GM18502 (cell line): ENCODE data around the gene CD2AP.
"Not testable (repeated sequence)": the region's sequence is repeated elsewhere in the genome, so short reads cannot be mapped to it uniquely, and the experiment has no call there.

Experiments used
- ATAC-seq: cut with Tn5 transposase; IDR thresholded peaks from one replicate; pipeline ENCODE4 v1.9.1; 2021; ENCODE audit warnings: mild to moderate bottlenecking; ENCODE audit not compliant: unreplicated experiment, poor library complexity

Gene CD2AP

DNA sequence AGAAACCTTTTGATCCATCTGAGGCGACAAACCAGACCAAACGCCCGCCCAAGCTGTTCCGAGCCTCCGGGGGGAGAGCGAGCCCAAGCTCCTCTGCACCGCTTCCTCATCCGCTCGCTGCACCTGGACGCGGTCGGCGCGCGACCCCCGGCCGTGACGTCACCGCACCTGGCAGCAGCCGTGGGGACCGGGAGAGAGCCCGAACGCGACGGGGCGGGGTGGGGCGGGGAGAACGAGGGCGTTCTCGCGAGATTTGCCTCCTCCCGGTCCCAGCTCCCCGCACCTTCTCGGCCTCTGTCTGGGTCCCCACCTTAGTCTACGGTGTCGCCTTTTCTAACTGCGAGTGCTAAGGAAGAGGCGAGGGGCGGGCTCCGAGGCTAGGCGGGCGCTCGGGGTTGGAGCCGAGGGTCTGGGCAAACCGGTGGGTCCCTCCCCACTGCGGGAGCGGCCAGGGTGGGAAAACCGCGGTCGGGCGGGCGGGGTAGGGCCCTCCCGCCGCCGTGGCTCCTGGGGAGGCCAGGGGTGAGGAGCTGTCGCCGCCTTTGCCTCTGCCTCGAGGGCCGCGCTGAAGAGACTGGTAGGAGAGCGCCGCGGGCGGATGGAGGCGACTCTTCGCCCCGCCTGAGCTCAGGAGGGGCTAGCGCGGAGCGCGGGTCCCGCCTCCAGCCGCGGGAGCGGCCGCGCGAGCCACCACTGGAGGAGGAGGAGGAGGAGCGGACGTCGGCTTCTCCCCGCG lies at the start of gene CD2AP:
TSS of gene CD2AP (plus strand) at position 293 of the 736 bp plus-strand sequence. CDS start 456 bp downstream, outside the sequence.
- ATAC-seq: peak; percentile 84

GRCh38 chr6:47428288-47428687 lies 49.3 kb upstream of the CD2AP start:
- ATAC-seq: no peak

DNA sequence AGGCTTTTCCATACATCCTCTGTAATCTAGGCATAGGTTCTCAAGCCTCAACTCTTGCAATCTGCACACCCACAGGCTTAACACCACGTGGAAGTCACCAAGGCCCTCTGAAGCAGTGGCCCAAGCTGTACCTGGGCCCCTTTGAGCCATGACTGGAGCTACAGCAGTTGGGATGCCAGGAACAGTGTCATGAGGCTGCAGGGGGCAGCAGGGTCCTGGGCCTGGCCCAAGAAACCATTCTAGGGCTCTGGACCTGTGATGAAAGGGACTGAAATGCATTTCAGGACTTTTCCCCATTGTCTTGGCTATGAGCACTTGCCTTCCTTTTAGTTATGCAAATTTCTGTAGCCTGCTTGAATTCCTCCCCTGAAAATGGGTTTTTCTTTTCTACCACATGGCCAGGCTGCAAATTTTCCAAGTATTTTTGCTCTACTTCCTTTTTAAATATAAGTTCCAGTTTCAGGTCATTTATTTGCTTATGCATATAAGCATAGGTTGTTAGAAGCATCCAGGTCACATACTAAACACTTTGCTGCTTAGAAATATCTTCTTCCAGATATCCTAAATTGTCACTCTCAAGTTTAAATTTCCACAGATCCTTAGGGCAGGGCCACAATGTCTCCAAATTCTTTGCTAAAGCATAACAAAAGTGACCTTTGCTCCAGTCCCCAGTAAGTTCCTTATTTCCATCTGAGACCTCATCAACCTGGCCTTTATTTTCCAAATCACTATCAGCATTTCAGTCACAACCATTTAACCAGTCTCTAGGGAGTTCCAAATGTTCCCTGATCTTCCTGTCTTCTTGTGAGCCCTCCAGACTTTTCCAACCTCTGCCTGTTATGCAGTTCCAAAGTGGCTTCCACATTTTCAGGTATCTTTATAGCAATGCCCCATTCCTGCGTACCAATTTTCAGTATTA lies 48.6 kb upstream of the CD2AP start:
- ATAC-seq: no peak

DNA sequence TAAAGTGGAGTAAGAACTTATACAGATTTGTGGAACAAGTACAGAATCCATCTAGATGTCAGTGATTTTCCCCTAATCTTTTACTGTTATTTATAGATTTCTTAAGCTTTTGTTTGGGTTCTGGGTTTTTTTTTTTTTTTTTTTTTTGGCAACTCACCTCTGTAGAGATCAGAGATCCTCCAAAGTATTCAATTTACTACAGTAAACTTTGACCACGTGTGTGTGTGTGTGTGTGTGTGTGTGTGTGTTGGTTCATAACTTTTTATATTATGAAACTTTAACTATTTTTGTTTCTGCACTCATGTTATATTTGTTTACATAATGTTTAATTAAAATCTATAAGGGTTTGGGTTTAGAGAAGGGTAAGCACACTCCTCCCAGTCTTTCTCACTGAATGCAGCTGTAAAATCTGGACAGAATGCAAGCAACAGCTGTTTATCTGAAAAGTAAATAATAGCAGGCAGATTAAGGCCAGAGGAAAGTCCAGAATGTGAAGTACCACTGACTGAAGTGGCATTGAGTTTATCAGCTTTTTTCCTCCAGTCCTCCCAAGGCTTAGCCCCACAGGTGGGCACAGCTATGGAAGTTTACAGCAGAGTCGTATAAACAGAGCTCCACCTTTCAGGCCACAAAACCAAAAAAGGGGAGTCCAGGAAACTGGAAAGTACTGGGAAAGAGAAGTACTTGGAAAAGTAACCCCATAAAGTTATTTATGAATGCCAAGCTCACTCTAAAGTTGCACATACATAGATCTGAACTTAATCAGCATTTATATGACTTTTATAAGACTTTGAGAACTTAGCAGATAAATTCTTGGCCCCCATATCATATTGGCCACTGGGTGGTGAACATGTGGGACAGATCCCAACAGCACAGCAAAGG lies 43.0 kb upstream of the CD2AP start:
- ATAC-seq: no peak

DNA sequence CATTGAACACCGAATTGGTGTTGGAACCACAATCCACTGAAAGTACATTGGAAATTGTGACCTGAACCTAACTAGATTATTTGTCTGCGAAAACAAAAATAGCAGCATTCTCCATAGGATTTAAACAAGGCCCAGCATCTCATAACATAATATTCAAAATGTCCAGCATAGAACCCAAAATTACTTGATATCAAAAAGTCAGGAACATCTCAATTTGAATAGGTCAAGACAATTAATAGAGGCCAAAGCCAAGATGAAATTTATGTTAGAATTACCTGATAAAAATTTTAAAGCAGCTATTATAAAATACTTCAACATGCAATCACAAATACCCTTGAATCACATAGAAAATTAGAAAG lies 42.4 kb upstream of the CD2AP start:
- no peak for ATAC-seq

DNA sequence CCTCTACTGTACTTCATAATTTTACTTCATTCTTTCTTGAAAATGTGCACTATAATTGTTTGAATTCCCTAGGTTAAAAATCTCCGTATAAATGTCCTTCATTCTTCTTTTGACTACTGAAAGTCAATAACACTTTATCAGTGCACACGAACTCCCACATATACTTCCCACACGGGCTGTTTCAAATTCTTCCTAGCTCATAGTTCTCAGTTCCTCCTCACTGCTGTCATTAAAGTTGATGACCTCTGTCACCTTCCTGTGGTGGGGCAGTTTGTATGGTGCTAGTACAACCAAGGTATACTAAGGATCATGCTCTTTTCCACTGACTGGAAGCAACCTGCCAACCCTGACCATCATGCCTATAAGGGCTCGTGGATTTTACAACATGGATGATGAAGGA lies 40.0 kb upstream of the CD2AP start:
- ATAC-seq: peak; percentile 66

GRCh38 chr6:47438481-47439347 lies 38.9 kb upstream of the CD2AP start:
- ATAC-seq: peak; percentile 74

- peak; percentile 44 for ATAC-seq
Measured at GRCh38 chr6:47439348-47439668, 38.3 kb upstream of the CD2AP start.

- peak; percentile 73 for ATAC-seq
Measured at GRCh38 chr6:47440719-47441118, 36.9 kb upstream of the CD2AP start.

- ATAC-seq: not testable (repeated sequence)
Measured at GRCh38 chr6:47444964-47445363, 32.6 kb upstream of the CD2AP start.

GRCh38 chr6:47446669-47447330 lies 30.8 kb upstream of the CD2AP start:
- no peak for ATAC-seq

DNA sequence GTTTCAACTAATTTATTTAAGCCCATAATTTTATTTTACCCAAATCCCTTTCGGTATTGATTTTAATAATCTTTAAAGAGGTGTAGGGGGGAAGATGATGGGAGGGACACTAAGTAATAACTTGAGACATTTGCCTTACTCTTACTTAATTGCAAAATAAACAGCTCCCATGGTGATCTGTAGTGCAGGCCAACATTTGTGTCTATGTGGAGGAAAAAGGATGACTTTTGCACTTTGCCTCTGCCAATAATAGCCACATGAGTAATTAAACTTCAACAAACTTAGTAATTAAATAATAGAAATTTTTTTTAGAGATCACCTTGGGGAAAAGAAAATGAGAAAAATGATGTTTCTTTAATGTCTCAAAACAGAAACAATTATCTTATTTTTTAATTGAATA lies 29.9 kb upstream of the CD2AP start:
- ATAC-seq: no peak

DNA sequence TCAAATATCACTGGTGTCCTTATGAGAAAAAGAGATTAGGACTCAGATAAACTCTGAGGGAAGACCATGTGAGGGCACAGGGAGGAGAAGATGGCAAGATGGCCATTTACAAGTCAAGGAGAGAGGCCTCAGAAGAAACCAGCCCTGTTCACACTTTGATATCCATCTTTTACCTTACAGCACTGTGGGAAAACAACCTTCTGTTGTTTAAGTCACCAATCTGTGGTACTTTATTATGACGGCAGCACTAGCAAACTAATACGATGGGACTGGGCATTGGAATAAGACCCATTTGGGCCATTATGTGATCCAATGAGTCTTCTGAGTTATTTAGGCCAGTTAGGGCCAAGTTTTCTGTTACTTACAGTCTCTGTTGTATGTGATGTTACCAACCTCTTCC lies 26.4 kb upstream of the CD2AP start:
- no peak for ATAC-seq

DNA sequence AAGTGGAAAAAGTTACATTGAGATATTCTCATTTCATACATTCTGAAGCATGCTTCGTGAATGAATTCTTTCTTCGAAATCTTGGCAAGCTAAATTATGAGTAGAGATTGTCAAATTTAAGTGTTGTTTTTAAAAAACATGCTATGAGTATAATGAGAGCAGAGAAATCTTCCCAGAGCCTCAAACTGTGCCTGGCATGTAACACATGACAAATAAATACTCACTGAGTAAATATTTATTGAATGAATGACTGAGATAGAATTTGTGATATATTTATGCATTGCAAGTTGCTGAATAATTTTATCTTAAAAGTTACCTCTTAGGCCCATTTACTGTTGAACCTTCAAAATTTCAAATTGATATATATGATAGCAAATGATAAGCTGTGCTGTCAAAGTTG lies 24.7 kb upstream of the CD2AP start:
- no peak for ATAC-seq

- ATAC-seq: no peak
Measured at GRCh38 chr6:47453372-47453936, 24.1 kb upstream of the CD2AP start.

DNA sequence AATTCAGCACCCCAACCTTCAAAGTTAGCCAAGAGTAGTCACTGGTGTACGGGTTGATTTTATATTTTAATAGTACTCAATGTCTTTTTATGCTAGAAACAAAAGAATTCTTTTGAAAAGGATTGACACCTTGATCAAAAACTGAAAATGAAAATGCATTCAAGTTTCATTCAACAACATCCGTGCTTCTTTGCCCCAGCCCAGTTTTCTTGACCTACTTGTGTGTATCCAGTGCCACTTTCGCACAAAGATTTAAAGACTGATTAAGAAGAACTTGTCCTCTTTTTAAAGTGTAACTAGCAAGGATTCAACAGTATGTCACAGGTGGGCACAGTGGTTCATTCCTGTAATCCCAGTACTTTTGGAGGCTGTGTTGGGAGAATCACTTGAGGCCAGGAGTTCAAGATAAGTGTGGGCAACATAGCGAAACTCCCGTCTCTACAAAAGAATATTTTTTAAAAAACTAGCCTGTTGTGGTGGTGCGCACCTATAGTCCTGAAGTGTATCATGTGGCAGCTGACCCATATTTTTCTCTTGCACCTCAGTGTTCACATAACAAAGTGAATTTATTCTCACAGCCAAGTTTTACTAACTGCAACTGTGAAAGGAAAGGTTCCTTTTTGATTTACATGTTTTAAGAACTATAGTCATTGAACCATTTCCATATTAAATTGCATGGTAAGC lies 22.7 kb upstream of the CD2AP start:
- ATAC-seq: no peak

DNA sequence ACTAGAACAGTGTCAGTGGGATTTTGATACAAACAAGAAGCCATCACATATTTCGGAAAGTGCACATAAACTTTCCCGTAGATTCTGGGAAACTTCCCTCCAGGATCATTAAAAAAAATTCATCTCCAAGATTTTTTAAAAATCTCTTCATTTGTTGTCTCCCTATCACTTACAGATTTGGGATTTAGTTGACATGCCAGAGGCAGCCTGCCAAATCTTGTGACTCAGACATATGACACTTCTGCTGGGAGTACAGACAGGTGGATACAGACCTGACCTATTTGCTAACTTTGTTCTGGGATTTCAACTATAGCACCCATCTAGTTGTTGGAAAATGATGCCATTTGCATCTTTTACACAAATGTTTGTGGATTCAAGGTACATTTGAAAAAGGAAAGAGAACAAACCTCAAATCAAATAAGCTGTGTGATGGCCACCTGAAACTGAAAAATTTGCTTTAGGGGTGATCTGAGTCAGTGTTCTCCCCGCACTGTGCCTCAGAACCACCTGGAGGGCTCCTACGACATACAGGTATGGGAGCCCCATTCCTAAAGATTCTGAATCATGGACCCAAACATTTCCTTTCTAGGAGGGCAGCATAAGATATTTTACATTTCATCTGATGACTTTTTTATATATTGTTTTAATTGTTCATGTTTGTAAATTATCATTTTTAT lies 21.9 kb upstream of the CD2AP start:
- ATAC-seq: peak; percentile 91

GRCh38 chr6:47456536-47456975 lies 21.0 kb upstream of the CD2AP start:
- no peak for ATAC-seq
